Measurements from ENCODE around the gene TCHP. TPM values are rescaled to one million over a fixed set of nuclear protein-coding genes. Genes with fewer than 3 reads are reported as not detected.

The TCHP gene
- total RNA-seq, 1 experiment from 2014 or later = 13.3 TPM

DNA sequence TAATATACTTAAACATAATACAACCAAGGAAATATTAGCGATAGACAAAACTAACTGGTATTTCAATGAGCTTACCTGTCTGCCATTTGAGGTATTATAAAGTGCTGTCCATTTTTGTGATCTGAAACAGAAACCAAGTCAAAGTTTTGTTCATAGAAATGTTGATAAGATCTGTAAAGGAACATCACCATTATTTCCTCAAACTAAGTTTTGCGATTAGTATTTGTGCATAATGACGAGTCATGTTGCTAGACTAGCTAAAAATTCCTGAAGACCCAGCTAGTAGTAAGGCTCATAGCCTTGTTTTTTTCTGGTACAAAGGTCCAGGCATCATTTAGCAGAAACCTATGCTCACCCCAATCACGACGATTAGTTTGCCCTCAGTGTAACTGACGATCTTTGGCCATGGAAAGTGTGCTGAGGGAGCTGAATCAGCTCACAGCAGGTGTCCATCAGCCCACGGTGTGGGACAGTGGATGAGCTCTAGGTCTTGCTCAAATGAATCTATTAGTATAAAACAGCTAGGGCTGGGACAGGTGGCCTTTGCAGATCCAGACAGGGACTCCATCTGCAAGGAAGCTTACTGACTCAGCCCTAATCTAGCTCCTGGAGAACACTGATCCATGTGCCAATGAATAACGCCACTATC is 67.4 kb downstream of the TCHP start:
- no peaks in the 10 kb centered on the region for H3K4me1 ChIP-seq (ENCODE audit: insufficient read depth, low read length)
- no peak overlapping the region for H4K91ac ChIP-seq (ENCODE audit: insufficient read length, low read depth, low read length)
- no peaks in the 10 kb centered on the region for H3K23me2 ChIP-seq (ENCODE audit: insufficient read length, low read depth, low read length, poor library complexity, severe bottlenecking)
- H2BK120ac ChIP-seq (ENCODE audit: low read depth, low read length, poor library complexity, severe bottlenecking) = no peak overlapping the region
- no peaks in the 10 kb centered on the region for H4K20me1 ChIP-seq (ENCODE audit: control insufficient read depth, insufficient read depth, insufficient read length)
- no peaks in the 10 kb centered on the region for H3K9me3 Mint-ChIP-seq
- H3K56ac ChIP-seq (ENCODE audit: insufficient read length, low read depth, low read length) = no peak overlapping the region
- H3K27me3 ChIP-seq (ENCODE audit: insufficient read depth, low read length) = no peaks in the 10 kb centered on the region
- TF ChIP-seq, protein P1, sequence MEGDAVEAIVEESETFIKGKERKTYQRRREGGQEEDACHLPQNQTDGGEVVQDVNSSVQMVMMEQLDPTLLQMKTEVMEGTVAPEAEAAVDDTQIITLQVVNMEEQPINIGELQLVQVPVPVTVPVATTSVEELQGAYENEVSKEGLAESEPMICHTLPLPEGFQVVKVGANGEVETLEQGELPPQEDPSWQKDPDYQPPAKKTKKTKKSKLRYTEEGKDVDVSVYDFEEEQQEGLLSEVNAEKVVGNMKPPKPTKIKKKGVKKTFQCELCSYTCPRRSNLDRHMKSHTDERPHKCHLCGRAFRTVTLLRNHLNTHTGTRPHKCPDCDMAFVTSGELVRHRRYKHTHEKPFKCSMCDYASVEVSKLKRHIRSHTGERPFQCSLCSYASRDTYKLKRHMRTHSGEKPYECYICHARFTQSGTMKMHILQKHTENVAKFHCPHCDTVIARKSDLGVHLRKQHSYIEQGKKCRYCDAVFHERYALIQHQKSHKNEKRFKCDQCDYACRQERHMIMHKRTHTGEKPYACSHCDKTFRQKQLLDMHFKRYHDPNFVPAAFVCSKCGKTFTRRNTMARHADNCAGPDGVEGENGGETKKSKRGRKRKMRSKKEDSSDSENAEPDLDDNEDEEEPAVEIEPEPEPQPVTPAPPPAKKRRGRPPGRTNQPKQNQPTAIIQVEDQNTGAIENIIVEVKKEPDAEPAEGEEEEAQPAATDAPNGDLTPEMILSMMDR (conservative IDR thresholded peaks at IDR 0.05) = no peak
- no peak overlapping the region for H3K4me2 ChIP-seq (ENCODE audit: insufficient read depth, insufficient read length, low read length)
- no peak overlapping the region for H4K8ac ChIP-seq (replicated peaks; ENCODE audit: insufficient read length, low read depth, low read length)
- no peaks in the 10 kb centered on the region for H3K27me3 Mint-ChIP-seq (ENCODE audit: low read depth)
- peak overlapping the region in 1 of 3 experiments; percentile 73; a peak in 2 of 7 replicates for H3K27ac Mint-ChIP-seq
- peaks cover 2 to 31% (median 4%) of the 10 kb centered on the region in 3 experiments; a peak in 4 of 7 replicates for H3K36me3 Mint-ChIP-seq (ENCODE audit: insufficient read depth in 1 of 3, low read depth in 3 of 3)
- H2BK20ac ChIP-seq (ENCODE audit: low read depth, low read length, poor library complexity, severe bottlenecking) = no peak overlapping the region
- no peak overlapping the region for H2AK5ac ChIP-seq (ENCODE audit: insufficient read length, low read length)
- no peak overlapping the region for H3K4me3 Mint-ChIP-seq
- no peak overlapping the region for H3K4ac ChIP-seq (ENCODE audit: low read depth, low read length)
- no peak overlapping the region for H3T11ph ChIP-seq (ENCODE audit: low read length)
- H3K79me2 ChIP-seq (ENCODE audit: insufficient read depth, low read length) = no peaks in the 10 kb centered on the region
- H3K9ac ChIP-seq (ENCODE audit: extremely low read depth, insufficient read length, low read length) = no peak overlapping the region
- no peak overlapping the region for H3K23ac ChIP-seq (ENCODE audit: insufficient read length, low read depth, low read length)
- H2BK15ac ChIP-seq (ENCODE audit: low read depth, low read length) = no peak overlapping the region
- no CpG with 5 or more reads among the region's 8 CpGs for WGBS (ENCODE audit: extremely low coverage, insufficient read length, low lambda C conversion rate)
- H3K27ac ChIP-seq (ENCODE audit: insufficient read length, low read depth, low read length) = no peak overlapping the region
- H2AFZ ChIP-seq (ENCODE audit: low read length) = no peak overlapping the region
- no peaks in the 10 kb centered on the region for H3K9me3 ChIP-seq (ENCODE audit: control insufficient read depth, low read depth, low read length)
- H3K79me1 ChIP-seq (ENCODE audit: insufficient read depth, low read depth, low read length, poor library complexity, severe bottlenecking) = no peaks in the 10 kb centered on the region
- H4K5ac ChIP-seq (ENCODE audit: insufficient read length, low read depth, low read length) = no peak overlapping the region
- no peak for DNase-seq
- H2BK5ac ChIP-seq (ENCODE audit: insufficient read length, low read length) = no peak overlapping the region
- no peak overlapping the region for H3K14ac ChIP-seq (ENCODE audit: insufficient read depth, low read length)
- H3K4me1 Mint-ChIP-seq = peaks cover 2 to 3% of the 10 kb centered on the region in 2 experiments; a peak in 3 of 4 replicates
- H3K18ac ChIP-seq (ENCODE audit: insufficient read length, low read depth, low read length) = no peak overlapping the region
- H2BK12ac ChIP-seq (ENCODE audit: insufficient read length, low read depth, low read length) = no peak overlapping the region

Other genes starting within 250 kb of the TCHP start
- 2.8 and 3.2 TPM in 2 replicates for gene FAM222A, start 186.4 kb upstream of the TCHP start, total RNA-seq (2021)
- gene TRPV4, start 66.9 kb upstream of the TCHP start, total RNA-seq (2021) = 4.9 TPM in 2 replicates
- gene GLTP, start 19.7 kb upstream of the TCHP start, total RNA-seq (2021) = 15.5 and 15.7 TPM in 2 replicates
- 25.0 and 27.0 TPM in 2 replicates for gene GIT2, start 96.1 kb downstream of the TCHP start, total RNA-seq (2021)
- gene ANKRD13A, start 99.2 kb downstream of the TCHP start, total RNA-seq (2021) = 18.0 and 19.1 TPM in 2 replicates
- 8.9 and 9.7 TPM in 2 replicates for gene C12orf76, start 148.2 kb downstream of the TCHP start, total RNA-seq (2021)
- gene IFT81, start 224.1 kb downstream of the TCHP start, total RNA-seq (2021) = 9.3 and 9.7 TPM in 2 replicates

All from H9 (cell line).